Effector CD4-positive, alpha-beta T cell (primary cell): ENCODE results near the gene ACTRT2.

Source experiments
- DNase-seq: peaks from one replicate; pipeline ENCODE4 v3.0.0-alpha.2; 2020

Gene ACTRT2

DNA sequence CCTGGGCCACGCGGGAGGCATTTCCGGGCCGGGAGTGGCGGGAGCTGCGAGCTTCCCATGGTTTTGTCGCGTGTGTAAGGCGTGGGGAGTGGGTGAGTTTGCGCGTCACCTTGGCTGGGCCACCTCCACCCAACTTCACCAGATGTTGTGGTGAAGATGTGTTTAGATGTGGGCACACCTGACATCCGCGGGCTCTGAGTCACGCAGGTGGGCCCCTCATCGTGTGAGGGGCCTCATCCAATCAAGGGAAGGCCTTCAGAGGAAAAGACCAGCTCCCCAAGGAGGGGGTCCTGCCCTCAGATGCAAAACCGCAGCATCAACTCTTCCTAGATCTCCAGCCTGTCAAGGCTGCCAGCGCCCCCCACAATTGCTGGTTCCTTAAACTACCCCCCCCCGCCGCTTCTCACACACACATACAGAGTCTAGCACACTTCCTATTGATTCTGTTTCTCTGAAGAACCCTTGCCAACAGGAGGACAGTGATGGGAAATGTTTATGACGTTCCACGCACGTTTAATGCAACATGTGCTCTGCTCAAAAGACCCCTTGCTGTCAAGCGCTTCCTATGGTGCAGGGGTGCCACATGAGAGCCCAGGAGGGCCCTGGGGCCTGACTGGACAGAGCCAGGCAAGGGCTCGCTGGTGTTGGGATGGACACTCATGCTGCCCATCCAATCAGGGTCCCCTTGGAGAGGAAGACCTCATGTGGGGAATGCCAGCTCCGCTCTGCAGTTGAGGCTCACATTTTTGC is 11.9 kb downstream of the ACTRT2 start:
- DNase-seq = peak; percentile 13

DNA sequence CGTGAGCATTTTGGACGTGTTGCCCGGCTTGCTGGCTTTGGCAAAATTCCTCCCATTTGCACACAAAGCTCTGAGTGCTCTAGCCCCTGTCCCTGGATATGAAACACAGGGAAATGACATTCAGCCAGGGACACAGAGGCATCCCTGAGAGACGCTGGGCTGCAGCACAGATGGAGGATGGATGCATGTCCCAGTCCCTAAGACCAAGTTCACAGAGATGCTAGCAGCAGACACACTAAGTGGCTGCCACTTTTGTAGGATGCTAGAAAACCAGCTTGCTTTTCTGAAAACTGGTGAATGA is 12.5 kb downstream of the ACTRT2 start:
- no peak for DNase-seq

GRCh38 chr1:3034162-3034561 is 12.9 kb downstream of the ACTRT2 start:
- no peak for DNase-seq

DNA sequence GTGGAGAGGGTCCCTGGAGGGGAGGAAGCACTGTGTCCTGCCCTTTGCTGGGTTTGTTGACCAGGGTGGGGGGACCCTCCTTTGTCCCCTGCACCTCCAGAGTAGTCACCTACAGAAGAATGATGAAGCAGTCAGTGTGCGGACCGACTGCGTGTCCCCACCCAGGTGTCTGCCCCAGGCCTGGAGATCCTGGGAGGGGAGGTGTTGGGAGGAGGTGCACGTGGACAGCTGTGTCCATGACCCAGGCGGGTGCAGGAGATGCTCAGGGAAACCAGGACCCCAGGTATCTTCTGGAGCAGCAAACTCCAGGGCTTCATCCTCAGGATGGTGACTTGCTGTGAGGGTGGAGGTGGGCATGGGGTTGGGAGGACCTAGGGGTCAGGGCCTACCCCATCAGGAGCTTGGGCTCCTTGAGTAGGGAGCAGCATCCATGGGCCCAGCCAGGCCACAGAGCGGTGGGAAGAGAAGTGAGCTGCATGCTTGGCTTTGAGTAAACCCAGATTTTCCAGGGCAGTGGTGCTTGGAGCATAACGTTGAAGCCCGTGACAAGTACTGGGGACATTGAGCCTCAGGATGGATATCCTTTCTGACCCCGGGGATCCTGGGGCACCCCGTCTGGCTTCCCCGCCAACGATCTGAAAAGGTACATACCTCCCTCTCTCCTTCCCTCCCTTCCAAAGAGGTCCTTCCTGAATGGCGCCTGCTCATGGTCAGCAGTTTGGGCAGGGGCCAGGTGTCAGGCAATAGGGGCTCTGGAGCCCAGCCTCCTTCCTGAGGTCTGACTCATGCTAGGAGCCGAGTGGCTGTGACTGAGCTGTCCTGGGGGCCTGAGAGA is 13.7 kb downstream of the ACTRT2 start:
- DNase-seq = no peak

GRCh38 chr1:3035563-3036446 is 14.5 kb downstream of the ACTRT2 start:
- DNase-seq = no peak

GRCh38 chr1:3036447-3037280 is 15.4 kb downstream of the ACTRT2 start:
- DNase-seq = no peak

DNA sequence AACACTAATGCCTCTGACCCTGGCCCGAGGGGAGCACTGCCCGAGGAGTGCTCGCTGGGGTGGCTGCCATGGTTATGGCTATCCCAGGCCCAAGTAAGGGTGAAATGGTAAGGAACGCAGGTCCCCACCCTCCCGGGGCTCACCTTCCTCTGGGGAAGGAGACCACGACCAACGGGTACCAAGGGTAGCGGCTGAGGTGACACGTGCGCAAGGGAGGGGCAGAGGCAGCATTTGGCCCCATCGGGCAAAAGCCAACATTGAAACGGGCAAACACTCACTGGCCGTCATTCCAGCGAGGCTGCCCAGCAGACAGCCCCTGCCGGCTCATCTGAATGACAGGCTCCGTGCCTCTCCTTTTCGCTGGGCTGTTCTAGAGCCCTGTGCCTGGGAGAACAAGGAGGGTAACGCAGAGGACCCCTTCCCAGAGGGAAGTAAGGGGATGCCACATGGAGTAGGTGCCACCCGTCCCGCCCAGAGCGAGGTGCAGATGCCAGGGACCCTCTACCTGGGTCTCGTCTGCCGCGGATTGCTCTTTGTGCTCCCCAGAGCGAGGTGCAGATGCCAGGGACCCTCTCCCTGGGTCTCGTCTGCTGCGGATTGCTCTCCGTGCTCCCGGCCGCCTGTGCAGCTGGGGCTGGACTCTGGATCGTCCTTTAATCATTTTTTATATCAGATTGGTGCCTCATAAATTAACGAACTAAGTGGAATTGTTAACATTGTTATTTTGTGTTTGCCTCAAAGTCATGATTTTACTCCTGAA is 16.2 kb downstream of the ACTRT2 start:
- no peak for DNase-seq

GRCh38 chr1:3038113-3038551 is 16.9 kb downstream of the ACTRT2 start:
- no peak for DNase-seq

GRCh38 chr1:3038571-3039181 is 17.4 kb downstream of the ACTRT2 start:
- no peak for DNase-seq

DNA sequence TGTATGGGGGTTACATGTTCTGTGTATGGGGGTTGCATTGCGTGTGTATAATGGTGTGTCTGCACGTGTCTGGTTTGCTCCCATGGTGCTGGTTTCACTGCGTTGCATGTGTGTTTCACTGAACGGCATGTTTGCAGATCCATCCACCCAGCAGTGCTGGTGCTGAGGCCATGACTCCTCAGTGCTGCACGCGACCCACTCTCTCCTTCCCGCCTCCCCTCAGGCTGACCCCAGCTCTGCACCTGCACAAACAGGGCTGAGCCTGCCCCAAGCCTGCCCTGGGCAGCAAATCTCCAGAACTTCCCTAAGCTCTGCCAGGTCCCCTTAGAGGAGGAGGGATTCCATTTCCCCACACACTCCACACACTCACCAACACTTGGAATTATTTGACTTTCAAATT is 18.7 kb downstream of the ACTRT2 start:
- DNase-seq = no peak

- no peak for DNase-seq
Measured at GRCh38 chr1:3042481-3042880, 21.2 kb downstream of the ACTRT2 start.

- DNase-seq = no peak
Measured at GRCh38 chr1:3049164-3049563, 27.9 kb downstream of the ACTRT2 start.

- no peak for DNase-seq
Measured at GRCh38 chr1:3049905-3050304, 28.6 kb downstream of the ACTRT2 start.

DNA sequence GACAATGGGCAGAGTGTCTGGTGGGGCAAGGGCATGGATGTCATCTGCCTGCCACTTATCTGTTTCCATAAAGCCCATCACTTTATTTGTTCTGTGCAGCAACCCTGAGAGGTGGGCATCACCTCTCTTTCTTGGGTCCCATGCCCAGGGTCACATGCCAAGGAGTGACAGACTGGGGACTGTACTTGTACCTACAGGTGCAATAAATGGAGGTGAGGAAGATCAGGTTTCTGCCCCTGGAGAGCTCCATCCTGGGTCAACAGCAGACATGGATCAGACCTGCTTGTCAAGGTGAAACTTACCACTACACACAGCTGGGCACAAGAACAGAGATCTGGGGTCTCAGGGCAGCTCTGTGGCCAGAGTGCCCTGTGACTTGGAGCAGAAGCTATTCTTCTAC is 29.3 kb downstream of the ACTRT2 start:
- no peak for DNase-seq

DNA sequence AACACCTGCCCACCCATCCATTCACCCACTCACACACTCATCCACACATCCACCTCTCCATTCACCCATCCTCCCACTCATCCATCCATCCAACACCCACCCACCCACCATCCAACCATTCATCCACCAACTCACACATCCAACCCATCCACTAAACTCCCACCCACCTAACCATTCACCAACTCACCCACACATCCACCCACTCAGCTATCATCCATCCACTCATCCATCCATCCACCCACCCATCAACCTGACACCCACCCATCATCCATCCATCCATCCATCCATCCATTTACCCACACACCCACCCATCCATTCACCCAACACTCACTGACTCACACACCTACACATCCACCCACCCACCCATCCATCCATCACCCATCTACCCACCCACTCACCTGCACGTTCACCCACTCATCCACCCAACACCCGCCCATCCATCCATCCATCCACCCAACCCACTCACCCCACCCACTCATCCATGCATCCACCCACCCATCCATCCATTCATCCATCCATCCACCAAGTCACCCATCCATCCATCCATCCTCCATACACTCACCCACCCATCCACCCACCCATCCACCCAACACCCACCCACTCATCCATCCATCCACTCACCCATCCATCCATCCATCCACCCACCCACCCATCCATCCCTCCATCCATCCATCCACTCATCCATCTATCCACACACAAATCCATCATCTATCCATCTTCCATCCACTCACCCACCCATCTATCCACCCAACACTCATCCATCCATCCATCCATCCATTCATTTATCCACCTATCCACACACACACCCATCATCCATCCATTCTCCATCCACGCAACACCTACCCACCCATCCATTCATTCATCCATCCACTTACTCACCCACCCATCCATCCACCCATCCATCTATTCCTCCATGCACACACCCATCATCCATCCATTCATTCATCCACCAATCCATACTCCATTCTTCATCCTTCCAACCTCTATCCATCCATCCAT is 30.3 kb downstream of the ACTRT2 start:
- DNase-seq = no peak

DNA sequence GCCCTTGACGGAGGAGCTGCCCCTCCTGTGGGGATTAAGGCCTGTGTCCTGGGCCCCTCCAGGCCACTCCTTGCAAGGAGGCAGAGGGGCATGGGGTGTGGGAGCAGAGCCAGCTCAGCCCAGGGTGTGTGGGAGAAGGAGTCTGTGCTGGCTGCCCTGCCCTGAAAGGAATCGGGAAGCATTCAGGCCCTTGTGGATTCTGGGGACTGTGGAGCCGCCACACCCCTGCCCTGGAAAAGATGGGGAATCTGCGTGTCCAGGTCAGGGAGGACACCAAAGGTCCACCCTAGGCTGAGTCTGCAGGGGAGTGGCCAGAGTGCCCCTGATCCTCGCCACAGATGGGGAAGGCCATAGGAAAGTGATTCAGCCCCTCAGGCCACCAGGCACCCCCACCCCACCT is 31.2 kb downstream of the ACTRT2 start:
- DNase-seq = no peak

GRCh38 chr1:3053366-3053980 is 32.2 kb downstream of the ACTRT2 start:
- no peak for DNase-seq

DNA sequence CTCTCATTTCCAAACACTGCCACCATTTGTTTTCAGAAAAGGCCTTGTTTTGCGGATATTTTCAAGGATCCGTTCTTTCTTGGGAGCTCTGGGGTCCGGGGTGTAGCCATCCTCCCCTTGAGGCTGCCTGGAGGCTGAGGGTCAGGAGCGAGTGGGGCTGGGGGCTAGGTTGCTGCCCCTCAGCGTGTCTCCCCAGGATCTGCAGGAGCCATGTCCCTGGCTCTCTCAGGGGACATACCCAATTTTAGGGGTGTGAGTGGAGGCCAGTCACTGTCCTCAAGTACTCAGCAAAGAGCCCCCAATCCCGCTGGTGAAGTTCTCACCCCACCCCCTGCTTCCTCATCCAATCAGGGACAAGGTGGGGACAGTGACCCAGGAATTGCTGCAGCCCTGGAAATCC is 32.7 kb downstream of the ACTRT2 start:
- no peak for DNase-seq

DNA sequence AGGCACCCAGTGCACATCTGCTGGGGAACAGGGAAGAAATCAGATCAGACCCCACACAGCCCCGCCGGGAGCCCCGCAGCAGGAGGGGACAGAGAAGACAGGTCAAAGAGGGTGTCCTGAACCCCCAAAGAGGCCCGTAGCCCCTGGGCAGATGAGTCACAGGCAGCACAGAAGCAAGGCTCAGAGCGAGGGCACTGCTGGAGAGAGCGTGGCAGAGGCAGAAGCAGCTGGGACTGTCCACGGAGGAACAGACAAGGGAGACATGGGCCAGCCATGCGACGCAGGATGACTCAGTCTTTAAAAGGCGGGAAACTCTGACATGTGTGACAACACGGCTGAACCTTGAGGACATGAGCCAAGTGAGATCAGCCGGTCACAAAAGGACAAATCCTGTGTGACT is 33.2 kb downstream of the ACTRT2 start:
- DNase-seq = no peak
